NCI-H510A treated with DMSO at 0.1 percent for 48 hours (cell line): ENCODE measurements around the gene ARFGAP3.
A peak's percentile ranks its signal among the peaks of the same experiment; 100 is the strongest.

Source experiments
- DNase-seq: peaks from one replicate; lab custom pipeline; 2025; lab: John Stamatoyannopoulos, UW

Gene ARFGAP3

DNA sequence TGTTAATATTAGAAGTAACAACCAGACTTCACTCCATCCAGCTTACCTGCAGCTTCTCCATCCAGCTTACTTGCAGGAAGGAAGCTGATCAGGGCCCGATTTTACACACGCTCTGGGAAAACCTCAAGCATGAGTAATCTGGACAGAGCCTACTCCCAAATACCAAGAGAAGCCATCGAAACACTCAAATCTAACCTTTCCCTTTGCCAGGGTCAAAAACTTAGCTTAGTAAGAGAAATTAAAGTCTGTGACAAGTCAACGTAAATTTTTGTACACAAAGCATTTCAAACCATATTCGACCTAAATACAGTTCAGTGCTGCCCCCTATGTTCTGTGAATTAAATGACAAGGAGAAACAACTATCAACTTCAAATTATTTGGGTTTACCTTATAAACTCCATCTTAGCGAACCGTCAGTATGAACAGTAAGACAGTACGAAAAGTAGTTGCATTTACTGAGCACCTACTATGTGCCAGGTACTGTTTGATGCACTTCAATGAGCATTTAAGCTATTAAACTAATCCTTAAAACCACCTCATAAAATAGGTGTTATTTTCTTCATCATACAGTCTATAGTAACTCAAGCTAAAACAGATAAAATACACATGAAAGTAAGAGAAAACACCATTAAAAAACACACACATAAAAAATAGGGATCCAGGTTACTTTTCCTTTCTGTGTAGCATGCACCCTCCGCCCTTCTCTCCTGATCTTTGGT lies 36.9 kb downstream of the ARFGAP3 start:
- DNase-seq: no peak

GRCh38 chr22:42819412-42820044 lies 37.5 kb downstream of the ARFGAP3 start:
- DNase-seq: peak; percentile 34

DNA sequence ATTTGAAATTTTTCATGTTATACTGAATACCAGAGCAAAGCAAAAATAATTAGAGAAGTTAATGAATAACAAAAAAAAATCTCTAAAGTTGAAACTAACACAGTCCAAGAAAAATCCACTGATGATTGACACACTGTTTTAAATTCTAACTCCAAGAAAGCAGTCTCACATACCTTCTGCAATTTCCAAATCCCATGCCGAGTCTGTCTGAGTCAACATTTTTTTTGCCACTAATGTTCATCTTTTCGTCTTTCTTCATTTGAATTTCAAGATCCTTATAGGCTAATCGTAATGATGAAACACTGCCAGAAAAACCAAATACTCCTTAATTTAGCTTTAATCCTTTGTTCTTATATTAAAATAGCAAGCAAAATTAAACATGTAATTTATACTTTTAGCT lies 39.5 kb downstream of the ARFGAP3 start:
- no peak for DNase-seq

DNA sequence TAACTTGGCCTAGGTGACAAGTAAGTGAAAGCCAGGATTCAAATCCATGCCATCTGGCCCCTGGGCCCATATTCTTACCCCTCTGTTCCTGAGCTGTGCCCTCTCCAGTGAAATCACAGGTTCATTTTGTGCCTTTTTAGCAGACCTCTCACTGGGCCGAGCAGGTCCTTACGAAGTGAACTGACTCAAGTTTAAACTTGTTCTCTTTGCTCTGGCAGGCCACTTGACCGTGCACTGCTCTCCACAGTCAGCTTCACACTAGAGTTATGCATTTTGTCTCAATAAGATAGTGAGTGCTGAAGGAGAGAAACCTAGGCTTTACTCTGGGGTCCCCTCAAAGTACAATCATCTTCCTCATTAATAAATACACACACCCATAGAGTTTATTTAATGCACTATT lies 40.7 kb downstream of the ARFGAP3 start:
- DNase-seq: peak; percentile 29

DNA sequence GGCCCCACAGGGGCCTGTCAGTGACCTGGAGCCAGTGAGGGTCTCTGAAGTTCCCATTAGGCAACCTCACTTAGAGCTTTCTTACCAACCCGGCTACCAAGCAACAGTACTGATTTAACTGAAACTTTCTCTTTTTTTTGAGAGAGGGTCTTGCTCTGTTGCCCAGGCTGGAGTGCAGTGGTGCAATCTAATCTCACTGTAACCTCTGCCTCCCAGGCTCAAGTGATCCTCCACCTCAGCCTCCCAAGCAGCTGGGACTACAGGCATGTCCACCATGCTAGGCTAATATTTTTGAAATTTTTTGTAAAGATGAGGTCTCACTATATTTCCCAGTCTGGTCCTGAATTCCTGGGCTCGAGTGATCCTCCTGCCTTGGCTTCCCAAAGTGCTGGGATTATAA lies 42.5 kb downstream of the ARFGAP3 start:
- DNase-seq: no peak

GRCh38 chr22:42814215-42814614 lies 42.9 kb downstream of the ARFGAP3 start:
- no peak for DNase-seq

- DNase-seq: no peak
Observed at GRCh38 chr22:42813501-42813900, 43.6 kb downstream of the ARFGAP3 start.

- no peak for DNase-seq
Observed at GRCh38 chr22:42811459-42811858, 45.6 kb downstream of the ARFGAP3 start.

- no peak for DNase-seq
Observed at GRCh38 chr22:42808521-42808920, 48.6 kb downstream of the ARFGAP3 start.

DNA sequence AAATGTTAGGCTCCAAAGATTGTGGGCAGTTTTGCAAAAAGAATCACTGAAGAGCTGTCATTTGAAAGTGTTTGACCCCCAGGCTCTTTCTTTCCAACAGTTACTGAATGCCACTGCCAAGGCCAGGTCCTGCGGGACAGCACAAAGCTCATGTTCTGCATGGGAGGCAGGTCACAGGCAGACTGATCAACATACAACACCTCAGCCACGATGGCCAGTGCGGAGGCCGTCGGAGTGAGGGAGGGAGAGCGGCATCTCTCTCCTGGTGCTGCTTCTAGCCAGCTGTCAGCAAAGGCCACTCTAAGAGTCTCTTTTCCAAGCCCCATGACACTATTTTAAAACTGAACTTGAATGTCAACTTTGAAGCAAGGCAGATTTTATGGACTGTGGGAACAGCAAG lies 49.9 kb downstream of the ARFGAP3 start:
- DNase-seq: no peak

DNA sequence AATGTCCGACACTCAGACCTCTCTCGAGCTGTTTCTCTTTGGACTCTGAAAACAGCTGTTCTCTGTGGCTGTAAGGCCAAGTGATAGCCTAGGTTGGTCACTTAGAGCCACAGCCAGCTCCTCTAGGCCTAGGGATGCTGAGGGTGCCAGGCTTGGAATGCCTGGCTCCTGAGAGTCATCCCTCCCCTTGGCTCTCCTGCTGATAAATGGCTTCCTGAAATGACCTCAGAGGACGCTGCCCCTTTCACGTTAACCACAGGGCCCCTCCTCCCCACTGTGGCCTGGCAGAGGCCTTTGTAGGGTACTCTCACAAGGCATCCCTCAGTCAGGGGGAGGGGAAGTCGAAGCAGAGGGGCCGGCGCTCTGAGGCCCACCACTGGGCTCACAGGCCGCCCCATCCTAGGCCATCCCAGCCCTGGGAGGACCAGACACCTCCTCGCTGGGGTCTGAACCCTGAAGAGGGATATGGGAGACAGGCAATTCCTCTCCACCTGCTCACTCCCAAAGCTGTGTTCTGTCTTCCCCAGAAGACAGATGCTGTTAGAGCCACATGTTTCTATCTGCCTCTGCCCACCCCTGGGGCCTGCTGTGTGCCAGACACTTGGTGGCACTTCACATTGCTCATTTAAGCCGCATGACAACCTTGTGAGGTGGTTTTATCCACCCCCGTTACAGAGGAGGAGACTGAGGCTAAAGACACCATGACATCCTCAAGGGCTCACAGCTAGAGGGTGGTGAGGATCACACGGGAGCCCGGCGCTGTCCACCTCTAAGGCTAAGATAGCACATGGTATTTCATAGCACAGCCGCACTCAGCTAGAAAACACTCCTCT lies 50.9 kb downstream of the ARFGAP3 start:
- no peak for DNase-seq

- DNase-seq: peak; percentile 46
Observed at GRCh38 chr22:42805016-42805997, 51.8 kb downstream of the ARFGAP3 start.

GRCh38 chr22:42803389-42803788 lies 53.7 kb downstream of the ARFGAP3 start:
- no peak for DNase-seq

GRCh38 chr22:42801252-42802080 lies 55.6 kb downstream of the ARFGAP3 start:
- DNase-seq: no peak

DNA sequence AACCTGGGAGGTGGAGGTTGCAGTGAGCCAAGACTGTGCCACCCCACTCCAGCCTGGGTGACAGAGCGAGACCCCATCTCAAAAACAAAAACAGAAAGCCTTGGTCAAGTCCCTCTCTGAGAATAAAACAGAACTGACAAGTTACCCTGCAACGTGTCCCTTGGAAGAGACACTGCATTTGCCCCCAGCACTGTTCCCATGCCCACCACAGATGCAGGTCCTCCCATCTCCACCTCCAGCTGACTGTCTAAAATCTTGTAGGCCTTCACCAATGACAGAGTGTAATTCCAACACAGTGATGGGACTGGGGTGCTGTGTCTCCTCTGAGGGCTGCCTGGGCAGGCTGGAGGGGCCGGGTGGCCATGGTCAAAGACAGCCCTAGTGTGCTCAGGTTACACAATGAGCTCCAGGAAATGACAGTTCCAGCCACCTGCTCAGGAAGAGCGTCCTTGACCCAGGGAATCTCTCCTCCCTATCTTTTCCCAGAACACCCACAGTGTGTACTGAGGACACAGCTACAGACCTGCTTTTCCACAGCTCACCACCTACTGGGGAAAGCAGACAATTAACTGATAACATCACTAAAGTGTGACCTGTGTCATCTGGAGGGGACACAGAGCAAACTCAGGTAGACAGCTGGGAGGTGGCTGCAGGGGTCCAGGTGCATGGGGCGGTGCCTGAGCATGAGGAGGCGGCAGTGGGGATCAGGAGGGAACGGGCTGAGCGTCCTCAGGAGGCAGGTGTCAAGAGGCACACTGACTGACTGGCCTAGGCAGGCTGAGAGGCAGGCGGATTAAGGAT lies 56.4 kb downstream of the ARFGAP3 start:
- DNase-seq: peak; percentile 80

DNA sequence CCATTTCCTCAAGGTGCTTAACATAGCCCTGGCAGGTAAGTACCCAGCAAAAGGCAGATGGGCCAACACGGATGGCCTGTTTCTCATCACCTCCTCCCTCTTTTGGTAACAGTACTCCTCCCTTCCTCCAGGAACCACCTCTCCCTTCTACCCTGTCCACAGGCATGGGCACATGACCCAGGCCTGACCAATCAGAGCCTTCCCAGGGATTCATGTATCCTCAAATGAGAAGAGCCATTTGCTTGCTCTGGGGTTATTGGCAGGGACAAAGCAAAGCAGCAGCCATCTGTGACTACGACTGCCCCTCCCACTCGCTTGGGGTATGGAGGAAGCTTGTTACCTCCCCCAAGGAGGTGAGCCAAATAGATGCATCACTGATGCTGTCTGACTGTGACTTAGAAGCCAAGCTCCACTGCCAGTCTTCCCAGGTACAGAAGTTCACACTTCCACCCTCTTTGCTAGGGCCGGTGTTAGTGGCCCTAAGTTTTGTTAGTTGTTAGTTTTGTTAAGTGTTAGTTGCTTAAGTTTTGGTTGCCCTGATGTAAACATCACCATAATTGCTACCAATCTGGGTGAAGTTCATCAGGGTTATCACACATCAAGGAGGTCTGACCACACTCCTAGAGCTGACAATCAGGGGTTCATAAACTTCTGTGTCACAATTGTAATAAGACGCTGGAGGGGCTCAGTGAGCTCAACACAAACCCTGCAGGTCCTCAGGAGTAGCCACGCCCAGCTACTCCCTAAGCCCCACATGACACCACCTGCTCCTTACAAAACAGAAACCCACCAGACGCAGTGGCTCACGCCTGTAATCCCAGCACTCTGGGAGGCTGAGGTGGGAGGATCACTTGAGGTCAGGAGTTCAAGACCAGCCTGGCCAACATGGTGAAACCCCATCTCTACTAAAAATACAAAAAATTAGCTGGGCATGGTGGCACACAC lies 57.3 kb downstream of the ARFGAP3 start:
- DNase-seq: no peak

- DNase-seq: no peak
Observed at GRCh38 chr22:42799061-42799460, 58.0 kb downstream of the ARFGAP3 start.

GRCh38 chr22:42797011-42797410 lies 60.1 kb downstream of the ARFGAP3 start:
- no peak for DNase-seq

- DNase-seq: no peak
Observed at GRCh38 chr22:42796081-42796480, 61.0 kb downstream of the ARFGAP3 start.
